Activated naive CD4-positive, alpha-beta T cell treated with Interleukin-2 at 50 U/mL for 16 hours (primary cell): ENCODE measurements around the gene AKR1E2.
"Not testable (repeated sequence)": the region's sequence is repeated elsewhere in the genome, so short reads cannot be mapped to it uniquely, and the experiment has no call there.

Source experiments
- DNase-seq: peaks from one replicate; pipeline ENCODE4 v3.0.0-alpha.2; 2020

AKR1E2 gene

GRCh38 chr10:4815646-4816180 is 10.3 kb upstream of the AKR1E2 start:
- DNase-seq: not testable (repeated sequence)

- no peak for DNase-seq
Observed at GRCh38 chr10:4816966-4817365, 9.0 kb upstream of the AKR1E2 start.

GRCh38 chr10:4819067-4819466 is 6.9 kb upstream of the AKR1E2 start:
- no peak for DNase-seq

- DNase-seq: no peak
Observed at GRCh38 chr10:4819707-4820106, 6.3 kb upstream of the AKR1E2 start.

GRCh38 chr10:4820804-4821401 is 5.1 kb upstream of the AKR1E2 start:
- DNase-seq: no peak

- no peak for DNase-seq
Observed at GRCh38 chr10:4822208-4822607, 3.8 kb upstream of the AKR1E2 start.

GRCh38 chr10:4824791-4825310 is 1.2 kb upstream of the AKR1E2 start:
- DNase-seq: no peak

GRCh38 chr10:4825456-4825867 is 545 bp upstream of the AKR1E2 start:
- DNase-seq: no peak

GRCh38 chr10:4826792-4827324 is 851 bp downstream of the AKR1E2 start:
- DNase-seq: no peak

- no peak for DNase-seq
Observed at GRCh38 chr10:4828005-4828404, 2.0 kb downstream of the AKR1E2 start.

- DNase-seq: no peak
Observed at GRCh38 chr10:4830551-4830950, 4.5 kb downstream of the AKR1E2 start.

- DNase-seq: no peak
Observed at GRCh38 chr10:4831091-4831490, 5.1 kb downstream of the AKR1E2 start.

GRCh38 chr10:4833286-4833685 is 7.3 kb downstream of the AKR1E2 start:
- DNase-seq: no peak

GRCh38 chr10:4834898-4835405 is 8.9 kb downstream of the AKR1E2 start:
- DNase-seq: no peak

- no peak for DNase-seq
Observed at GRCh38 chr10:4835494-4835918, 9.5 kb downstream of the AKR1E2 start.

GRCh38 chr10:4836416-4836969 is 10.5 kb downstream of the AKR1E2 start:
- no peak for DNase-seq

GRCh38 chr10:4837551-4837950 is 11.5 kb downstream of the AKR1E2 start:
- no peak for DNase-seq

- no peak for DNase-seq
Observed at GRCh38 chr10:4838743-4839142, 12.7 kb downstream of the AKR1E2 start.

GRCh38 chr10:4839353-4839752 is 13.3 kb downstream of the AKR1E2 start:
- DNase-seq: no peak

- DNase-seq: no peak
Observed at GRCh38 chr10:4840151-4840550, 14.1 kb downstream of the AKR1E2 start.

GRCh38 chr10:4843525-4844180 is 17.6 kb downstream of the AKR1E2 start:
- no peak for DNase-seq

- DNase-seq: no peak
Observed at GRCh38 chr10:4844864-4845263, 18.9 kb downstream of the AKR1E2 start.

GRCh38 chr10:4845766-4846165 is 19.8 kb downstream of the AKR1E2 start:
- no peak for DNase-seq

- no peak for DNase-seq
Observed at GRCh38 chr10:4846775-4847174, 20.8 kb downstream of the AKR1E2 start.
